ENCODE data around the gene CNOT2. TPM values are rescaled to one million over a fixed set of nuclear protein-coding genes. Genes with fewer than 3 reads are reported as not detected.

The CNOT2 gene
- total and polyA plus RNA-seq, 2 experiments from 2014 or later = 67.3 to 158 TPM

DNA sequence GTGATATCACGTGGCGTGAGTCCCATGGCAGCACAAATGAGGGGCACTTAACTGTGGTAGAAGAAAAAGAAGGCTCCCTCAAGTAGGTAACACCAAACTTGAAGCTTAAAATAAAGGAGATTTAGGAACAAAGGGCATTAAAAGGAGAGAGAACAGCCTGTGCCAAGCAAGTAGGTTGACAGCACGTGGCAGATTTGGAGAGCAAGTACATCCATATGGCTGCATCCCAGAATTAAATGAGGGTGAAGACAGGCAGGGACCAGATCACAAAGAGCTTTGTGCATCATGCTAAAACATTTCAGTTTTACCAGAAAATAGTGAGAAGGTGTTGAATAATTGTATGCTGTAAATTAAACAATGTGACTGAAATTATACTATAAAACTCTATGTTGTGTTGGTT, 155.6 kb downstream of the CNOT2 start:
- H3K9me2 ChIP-seq (replicated peaks; ENCODE audit: insufficient read depth) = no peaks in the 10 kb centered on the region
- TF ChIP-seq EZH2 (IDR thresholded peaks at IDR 0.05; ENCODE audit: borderline replicate concordance) (no peak), EZH2phosphoT487 (IDR thresholded peaks at IDR 0.05; ENCODE audit: low read depth, severe bottlenecking, unreplicated experiment) (no peak)
- TF ChIP-seq, protein P1, sequence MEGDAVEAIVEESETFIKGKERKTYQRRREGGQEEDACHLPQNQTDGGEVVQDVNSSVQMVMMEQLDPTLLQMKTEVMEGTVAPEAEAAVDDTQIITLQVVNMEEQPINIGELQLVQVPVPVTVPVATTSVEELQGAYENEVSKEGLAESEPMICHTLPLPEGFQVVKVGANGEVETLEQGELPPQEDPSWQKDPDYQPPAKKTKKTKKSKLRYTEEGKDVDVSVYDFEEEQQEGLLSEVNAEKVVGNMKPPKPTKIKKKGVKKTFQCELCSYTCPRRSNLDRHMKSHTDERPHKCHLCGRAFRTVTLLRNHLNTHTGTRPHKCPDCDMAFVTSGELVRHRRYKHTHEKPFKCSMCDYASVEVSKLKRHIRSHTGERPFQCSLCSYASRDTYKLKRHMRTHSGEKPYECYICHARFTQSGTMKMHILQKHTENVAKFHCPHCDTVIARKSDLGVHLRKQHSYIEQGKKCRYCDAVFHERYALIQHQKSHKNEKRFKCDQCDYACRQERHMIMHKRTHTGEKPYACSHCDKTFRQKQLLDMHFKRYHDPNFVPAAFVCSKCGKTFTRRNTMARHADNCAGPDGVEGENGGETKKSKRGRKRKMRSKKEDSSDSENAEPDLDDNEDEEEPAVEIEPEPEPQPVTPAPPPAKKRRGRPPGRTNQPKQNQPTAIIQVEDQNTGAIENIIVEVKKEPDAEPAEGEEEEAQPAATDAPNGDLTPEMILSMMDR (IDR thresholded peaks at IDR 0.05; ENCODE audit: poor library complexity) = no peak
- DNase-seq (ENCODE audit: low spot score) = no peak
- no peaks in the 10 kb centered on the region for H3K36me3 ChIP-seq (replicated peaks; ENCODE audit: insufficient read depth, low read depth)
- no peak overlapping the region for H3K4me2 ChIP-seq
- H3K4me3 ChIP-seq = no peak overlapping the region
- no peak overlapping the region for H3K27ac ChIP-seq
- no peaks in the 10 kb centered on the region for H3K4me1 ChIP-seq (ENCODE audit: insufficient read depth)
- no peaks in the 10 kb centered on the region for H3K27me3 ChIP-seq
- WGBS (ENCODE audit: low lambda C conversion rate, missing lambda C conversion rate) = 86% methylated on average over 3 of the region's 3 CpGs
- H3K9me3 ChIP-seq (ENCODE audit: low read depth) = no peaks in the 10 kb centered on the region
- H3K79me2 ChIP-seq = no peaks in the 10 kb centered on the region
- no peaks in the 10 kb centered on the region for H4K20me1 ChIP-seq (ENCODE audit: insufficient read depth, poor library complexity, severe bottlenecking)
- no peak overlapping the region for H2AFZ ChIP-seq

DNA sequence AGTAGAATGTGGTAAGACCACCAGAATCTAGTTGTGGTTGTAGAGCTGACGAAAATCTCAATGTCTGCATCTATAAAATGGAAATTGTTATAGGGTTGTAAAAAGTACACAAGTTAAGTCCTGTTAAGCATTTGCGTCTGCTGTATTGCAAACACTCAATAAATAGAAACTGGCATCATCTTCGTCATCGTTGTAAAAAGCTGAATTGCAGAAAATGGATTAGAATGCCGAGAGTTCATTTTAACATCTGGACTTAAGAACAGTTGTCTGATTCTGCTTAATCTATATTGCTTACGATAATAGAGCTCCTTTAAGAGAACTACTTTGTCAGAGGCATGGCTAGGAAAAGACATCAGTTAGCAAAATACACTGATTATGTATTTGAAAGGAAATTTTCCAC, 156.1 kb downstream of the CNOT2 start:
- 56% methylated on average over 6 of the region's 6 CpGs for WGBS (ENCODE audit: low lambda C conversion rate, missing lambda C conversion rate)
- Histone ChIP-seq H3K4me2 (no peak overlapping the region), H3K9me2 (replicated peaks; ENCODE audit: insufficient read depth) (no peaks in the 10 kb centered on the region), H3K27me3 (no peaks in the 10 kb centered on the region), H3K9me3 (ENCODE audit: low read depth) (no peaks in the 10 kb centered on the region), H3K27ac (no peak overlapping the region), H3K36me3 (replicated peaks; ENCODE audit: insufficient read depth, low read depth) (no peaks in the 10 kb centered on the region), H3K79me2 (no peaks in the 10 kb centered on the region), H4K20me1 (ENCODE audit: insufficient read depth, poor library complexity, severe bottlenecking) (no peaks in the 10 kb centered on the region), H3K4me1 (ENCODE audit: insufficient read depth) (no peaks in the 10 kb centered on the region), H2AFZ (no peak overlapping the region), H3K4me3 (no peak overlapping the region)
- no peak for TF ChIP-seq EZH2 (IDR thresholded peaks at IDR 0.05; ENCODE audit: borderline replicate concordance)
- TF ChIP-seq, protein P1 (IDR thresholded peaks at IDR 0.05; ENCODE audit: poor library complexity) = no peak
- no peak for TF ChIP-seq EZH2phosphoT487 (IDR thresholded peaks at IDR 0.05; ENCODE audit: low read depth, severe bottlenecking, unreplicated experiment)
- DNase-seq (ENCODE audit: low spot score) = no peak

DNA sequence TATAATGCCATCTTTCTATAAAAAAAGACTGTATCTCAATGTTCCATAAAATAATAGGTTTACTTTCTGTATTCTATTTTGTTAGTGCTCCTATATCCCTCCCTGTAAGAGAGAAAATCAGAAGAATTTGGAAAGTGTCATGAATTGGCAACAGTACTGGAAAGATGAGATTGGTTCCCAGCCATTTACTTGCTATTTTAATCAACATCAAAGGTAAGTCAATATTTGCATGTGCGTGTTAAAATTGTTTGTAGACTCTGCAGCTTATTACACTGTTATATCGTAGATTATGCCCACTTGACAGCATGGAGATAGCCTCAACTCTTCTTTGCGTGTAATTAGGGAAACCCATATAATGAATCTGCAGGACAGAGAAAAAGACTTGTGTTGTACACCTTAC, 156.9 kb downstream of the CNOT2 start:
- H3K4me2 ChIP-seq = no peak overlapping the region
- H3K36me3 ChIP-seq (replicated peaks; ENCODE audit: insufficient read depth, low read depth) = no peaks in the 10 kb centered on the region
- 73% methylated on average over 3 of the region's 3 CpGs for WGBS (ENCODE audit: low lambda C conversion rate, missing lambda C conversion rate)
- H3K9me2 ChIP-seq (replicated peaks; ENCODE audit: insufficient read depth) = no peaks in the 10 kb centered on the region
- H3K79me2 ChIP-seq = no peaks in the 10 kb centered on the region
- H3K27me3 ChIP-seq = no peaks in the 10 kb centered on the region
- H3K9me3 ChIP-seq (ENCODE audit: low read depth) = no peaks in the 10 kb centered on the region
- no peaks in the 10 kb centered on the region for H3K4me1 ChIP-seq (ENCODE audit: insufficient read depth)
- no peak for DNase-seq (ENCODE audit: low spot score)
- no peak overlapping the region for H3K27ac ChIP-seq
- no peaks in the 10 kb centered on the region for H4K20me1 ChIP-seq (ENCODE audit: insufficient read depth, poor library complexity, severe bottlenecking)
- TF ChIP-seq, protein P1 (IDR thresholded peaks at IDR 0.05; ENCODE audit: poor library complexity) = no peak
- no peak for TF ChIP-seq EZH2phosphoT487 (IDR thresholded peaks at IDR 0.05; ENCODE audit: low read depth, severe bottlenecking, unreplicated experiment)
- TF ChIP-seq EZH2 (IDR thresholded peaks at IDR 0.05; ENCODE audit: borderline replicate concordance) = no peak
- no peak overlapping the region for H3K4me3 ChIP-seq
- no peak overlapping the region for H2AFZ ChIP-seq

DNA sequence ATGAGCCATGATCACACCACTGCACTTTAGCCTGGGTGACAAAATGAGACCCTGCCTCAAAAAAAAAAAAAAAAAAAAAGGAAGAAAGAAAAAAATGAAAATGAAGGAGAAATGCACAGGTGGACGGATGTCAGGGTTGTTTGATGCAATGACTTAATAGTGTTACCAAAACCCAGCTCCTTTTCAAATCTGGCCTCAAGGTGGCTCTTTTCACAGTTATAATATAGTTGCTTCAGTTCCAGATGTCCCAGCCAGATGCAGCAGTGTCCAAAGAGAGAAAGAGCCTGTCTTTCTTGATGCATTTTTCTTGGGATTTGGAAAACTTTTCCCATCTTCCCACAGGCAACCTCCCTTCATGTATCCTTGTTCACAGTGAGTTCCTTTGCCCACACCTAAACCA, 159.4 kb downstream of the CNOT2 start:
- Histone ChIP-seq H2AFZ (no peak overlapping the region), H3K36me3 (replicated peaks; ENCODE audit: insufficient read depth, low read depth) (no peaks in the 10 kb centered on the region), H3K27ac (no peak overlapping the region), H3K4me3 (no peak overlapping the region), H3K79me2 (no peaks in the 10 kb centered on the region), H3K4me1 (ENCODE audit: insufficient read depth) (no peaks in the 10 kb centered on the region), H3K9me2 (replicated peaks; ENCODE audit: insufficient read depth) (no peaks in the 10 kb centered on the region), H4K20me1 (ENCODE audit: insufficient read depth, poor library complexity, severe bottlenecking) (no peaks in the 10 kb centered on the region), H3K27me3 (no peaks in the 10 kb centered on the region), H3K9me3 (ENCODE audit: low read depth) (no peaks in the 10 kb centered on the region), H3K4me2 (no peak overlapping the region)
- DNase-seq (ENCODE audit: low spot score) = no peak
- TF ChIP-seq, protein P1 (IDR thresholded peaks at IDR 0.05; ENCODE audit: poor library complexity) = no peak
- TF ChIP-seq EZH2 (IDR thresholded peaks at IDR 0.05; ENCODE audit: borderline replicate concordance) (no peak), EZH2phosphoT487 (IDR thresholded peaks at IDR 0.05; ENCODE audit: low read depth, severe bottlenecking, unreplicated experiment) (no peak)
- WGBS (ENCODE audit: low lambda C conversion rate, missing lambda C conversion rate) = 94% methylated on average over 1 of the region's 1 CpG
